Dermis microvascular lymphatic vessel endothelial cell (primary cell): ENCODE data around the gene GRK7. TPM values are rescaled to one million over a fixed set of nuclear protein-coding genes. Genes with fewer than 3 reads are reported as not detected.

Experiments used
- total RNA-seq: library from RNA; depleted of rRNA; stranded (reverse); fragments of >200 nt; gene quantifications from 2 replicates; pipeline ENCODE4 v1.2.1, GENCODE V29; 2014

GRK7 gene
- total RNA-seq, 1 donor from 2014 or later: not detected

Other genes starting within 250 kb of the GRK7 start
- gene RNF7, start 25.1 kb upstream of the GRK7 start, total RNA-seq: 28.4 and 30.6 TPM in 2 replicates
- 80.7 and 97.2 TPM in 2 replicates for gene ATP1B3, start 113.2 kb downstream of the GRK7 start, total RNA-seq